ENCODE data around the gene CSK.
"Not testable (repeated sequence)": the region's sequence is repeated elsewhere in the genome, so short reads cannot be mapped to it uniquely, and the experiment has no call there.

The CSK gene

DNA sequence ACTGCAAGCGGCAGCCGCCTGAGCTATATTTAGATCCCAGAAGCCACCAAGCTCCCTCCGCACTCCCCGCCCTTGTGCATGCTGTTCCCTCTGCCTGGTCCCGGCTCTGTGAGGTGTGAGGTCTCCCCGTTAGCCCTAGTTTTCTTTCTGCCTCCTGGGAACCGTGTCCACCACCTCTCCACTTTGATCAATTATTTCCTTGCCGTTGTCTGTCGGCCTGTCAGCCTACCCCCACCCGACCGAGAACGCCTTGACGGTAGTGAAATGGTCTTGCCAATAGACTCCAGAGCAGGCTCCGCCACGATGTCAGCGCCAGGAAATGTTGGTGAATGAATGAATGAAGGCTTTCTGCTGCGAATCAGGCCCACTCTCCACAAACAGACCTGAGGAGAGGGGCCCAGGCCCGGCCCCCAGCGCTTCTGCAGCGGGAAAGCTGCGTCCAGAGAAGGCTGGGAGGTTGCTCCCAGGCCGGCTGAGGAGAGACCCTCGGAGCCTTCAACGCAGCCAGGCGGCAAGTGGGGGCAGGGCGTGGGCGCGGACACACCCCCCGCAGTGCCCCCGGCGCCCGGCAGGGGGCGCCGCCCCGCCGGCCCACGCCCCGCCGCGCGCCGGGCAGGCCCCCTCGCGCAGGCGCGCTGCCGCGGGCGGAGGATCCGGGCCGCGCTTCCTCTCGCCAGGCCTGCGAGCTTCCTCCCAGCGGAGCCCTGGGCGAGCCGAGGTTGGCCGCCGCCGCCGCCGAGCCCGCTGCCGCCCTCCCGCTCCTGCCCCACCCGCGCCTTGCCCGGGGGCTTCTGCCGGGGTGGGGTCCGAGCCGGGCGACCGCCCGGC lies at the start of gene CSK:
TSS of gene CSK (plus strand) at position 650 of the 828 bp plus-strand sequence. CDS start 16,218 bp downstream, outside the sequence.
- DNase-seq (ENCODE audit: low spot score) (peak; percentile 93), FAIRE-seq (no peak)

DNA sequence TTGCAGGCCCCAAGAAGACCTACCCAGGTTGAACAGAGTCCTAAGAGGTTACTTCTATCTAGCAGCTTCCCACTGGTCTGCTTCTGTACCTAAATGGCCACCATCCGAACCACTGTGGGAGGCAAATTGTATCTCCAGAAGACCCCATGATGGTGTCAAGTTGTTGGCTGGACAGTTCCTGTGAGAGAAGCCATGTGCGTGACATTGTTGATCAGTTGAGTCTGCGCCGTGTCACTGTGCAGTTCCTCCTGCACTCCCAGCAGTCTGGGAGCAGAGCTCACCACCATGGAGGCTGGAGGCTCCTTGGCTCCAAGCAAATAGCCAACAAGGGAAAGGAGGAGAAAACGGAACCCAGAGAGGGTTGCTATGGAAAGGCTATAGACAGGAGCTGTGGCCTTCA lies 49.0 kb upstream of the CSK start:
- FAIRE-seq (no peak), DNase-seq (ENCODE audit: low spot score) (no peak)

DNA sequence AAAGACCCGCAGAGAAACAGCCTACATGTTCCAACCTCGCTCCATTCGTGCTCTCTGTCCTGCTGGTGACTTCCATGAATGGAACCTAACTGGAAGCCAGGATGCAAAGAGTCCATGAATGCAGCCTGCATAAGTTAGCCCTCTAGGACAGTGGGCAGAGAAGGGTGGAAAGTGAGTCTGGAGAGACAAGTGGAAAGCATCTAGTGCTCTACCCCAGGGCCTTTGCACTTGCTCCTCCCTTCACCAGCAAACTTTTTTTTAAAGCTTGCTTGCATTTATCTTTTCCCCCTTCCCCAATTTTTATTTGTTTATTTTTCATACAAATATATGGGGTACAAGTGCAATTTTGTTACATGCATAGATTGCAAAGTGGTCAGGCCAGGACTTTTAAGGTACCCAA lies 48.6 kb upstream of the CSK start:
- no peak for FAIRE-seq
- no peak for DNase-seq (ENCODE audit: low spot score)

DNA sequence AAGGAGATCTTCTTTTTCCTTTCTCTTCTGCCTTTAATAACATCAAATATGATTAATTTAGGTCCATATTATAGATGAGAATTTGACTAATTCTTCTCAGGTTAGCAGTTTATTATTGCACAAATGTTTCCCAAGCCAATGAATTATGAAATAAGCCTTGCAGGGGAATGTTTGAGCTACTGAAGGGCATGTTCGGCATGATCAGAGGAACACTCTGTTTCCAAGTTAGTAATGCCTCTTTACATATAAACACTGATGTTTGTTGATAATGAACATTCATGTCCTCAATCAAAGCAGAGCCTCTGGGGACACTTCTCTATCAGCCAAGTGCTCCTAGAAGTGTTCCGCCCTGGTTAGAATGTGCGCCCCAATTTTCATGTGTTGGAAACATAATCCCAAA lies 46.6 kb upstream of the CSK start:
- FAIRE-seq (no peak), DNase-seq (ENCODE audit: low spot score) (no peak)

DNA sequence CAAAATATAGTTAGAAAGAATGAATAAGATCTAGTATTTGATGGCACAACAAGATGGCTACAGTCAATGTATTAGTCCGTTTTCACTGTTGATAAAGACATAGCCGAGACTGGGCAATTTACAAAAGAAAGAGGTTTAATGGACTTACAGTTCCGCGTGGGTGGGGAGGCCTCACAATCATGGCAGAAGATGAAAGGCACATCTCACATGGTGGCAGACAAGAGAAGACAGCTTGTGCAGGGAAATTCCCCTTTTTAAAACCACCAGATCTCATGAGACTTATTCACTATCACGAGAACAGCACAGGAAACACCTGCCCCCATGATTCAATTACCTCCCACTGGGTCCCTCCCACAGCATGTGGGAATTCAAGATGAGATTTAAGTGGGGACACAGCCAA lies 43.6 kb upstream of the CSK start:
- DNase-seq (ENCODE audit: low spot score); FAIRE-seq: not testable (repeated sequence)

DNA sequence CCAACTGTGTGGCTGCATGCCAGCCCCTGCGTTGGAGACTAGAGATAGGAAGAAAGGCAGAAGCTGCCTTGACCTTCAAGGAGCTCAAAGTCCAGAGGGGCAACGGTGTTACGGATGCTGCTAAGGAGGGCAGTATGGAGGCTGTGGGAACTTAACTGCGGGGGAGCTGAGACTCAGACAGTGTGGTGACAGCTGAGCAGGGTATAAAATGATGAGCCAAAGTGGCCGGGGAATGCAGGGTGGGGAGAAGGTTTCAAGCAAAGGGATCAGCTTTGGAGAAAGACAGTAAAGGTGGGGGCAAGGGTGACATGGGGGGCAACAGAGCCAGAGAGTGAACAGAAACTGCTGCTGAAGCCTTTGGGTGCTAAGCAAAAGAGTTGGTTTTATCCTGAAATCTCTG lies 39.5 kb upstream of the CSK start:
- DNase-seq (ENCODE audit: low spot score) (no peak), FAIRE-seq (no peak)

DNA sequence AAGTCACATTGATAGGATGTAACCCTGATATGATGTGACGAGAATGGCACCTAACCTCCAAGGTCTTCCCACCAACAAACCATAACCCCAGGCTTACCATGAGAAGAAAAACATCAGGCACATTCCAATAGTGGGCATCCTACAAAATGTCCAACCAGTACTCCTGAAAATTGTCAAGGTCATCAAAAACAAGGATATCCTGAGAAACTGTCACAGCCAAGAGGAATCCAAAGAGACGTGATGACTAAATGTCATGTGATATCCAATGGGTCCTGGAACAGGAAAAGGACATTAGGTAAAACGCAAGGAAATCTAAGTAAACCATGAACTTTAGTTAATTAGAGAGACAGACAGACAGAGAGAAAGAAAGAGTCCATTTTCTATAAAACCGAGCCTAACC lies 35.5 kb upstream of the CSK start:
- FAIRE-seq: no peak

DNA sequence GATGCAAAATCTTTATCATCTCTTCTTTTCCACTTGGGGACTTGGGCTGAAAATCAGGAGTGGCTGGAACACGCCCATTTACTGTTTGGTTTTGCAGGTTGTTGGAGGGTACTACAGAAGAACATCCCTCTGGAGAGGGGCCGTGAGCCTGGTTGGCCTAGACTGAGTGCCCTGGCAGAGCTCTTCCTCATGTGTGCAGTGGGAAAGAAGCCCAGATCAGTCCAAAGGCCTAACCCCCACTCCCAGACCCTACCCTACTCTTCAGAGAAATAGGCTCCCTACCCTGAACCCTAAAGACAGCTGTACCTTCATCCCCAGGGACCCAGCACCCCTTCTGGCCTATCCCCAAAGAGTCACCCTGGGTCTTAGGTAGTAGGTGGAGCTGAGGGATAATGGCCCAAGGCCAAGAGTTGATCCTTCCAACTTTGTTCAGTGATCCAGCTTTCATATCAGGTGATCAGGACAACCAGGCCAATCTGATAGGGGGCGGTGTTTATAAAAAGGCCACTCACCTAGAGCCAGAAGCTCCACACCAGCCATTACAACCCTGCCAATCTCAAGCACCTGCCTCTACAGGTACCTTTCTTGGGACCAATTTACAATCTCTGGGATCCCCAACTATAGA lies 33.4 kb upstream of the CSK start, which contains the start of gene CYP1A2:
TSS of gene CYP1A2 (plus strand) at position 524 of the 625 bp plus-strand sequence. CDS start 894 bp downstream, outside the sequence.
- FAIRE-seq (no peak), DNase-seq (ENCODE audit: low spot score) (no peak)

More for the DNA sequence above, 35.5 kb upstream of the CSK start:
- DNase-seq (ENCODE audit: low spot score): no peak

DNA sequence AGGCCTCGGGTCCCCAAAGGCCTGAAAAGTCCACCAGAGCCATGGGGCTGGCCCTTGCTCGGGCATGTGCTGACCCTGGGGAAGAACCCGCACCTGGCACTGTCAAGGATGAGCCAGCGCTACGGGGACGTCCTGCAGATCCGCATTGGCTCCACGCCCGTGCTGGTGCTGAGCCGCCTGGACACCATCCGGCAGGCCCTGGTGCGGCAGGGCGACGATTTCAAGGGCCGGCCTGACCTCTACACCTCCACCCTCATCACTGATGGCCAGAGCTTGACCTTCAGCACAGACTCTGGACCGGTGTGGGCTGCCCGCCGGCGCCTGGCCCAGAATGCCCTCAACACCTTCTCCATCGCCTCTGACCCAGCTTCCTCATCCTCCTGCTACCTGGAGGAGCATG lies 32.0 kb upstream of the CSK start:
- FAIRE-seq (no peak), DNase-seq (ENCODE audit: low spot score) (no peak)

DNA sequence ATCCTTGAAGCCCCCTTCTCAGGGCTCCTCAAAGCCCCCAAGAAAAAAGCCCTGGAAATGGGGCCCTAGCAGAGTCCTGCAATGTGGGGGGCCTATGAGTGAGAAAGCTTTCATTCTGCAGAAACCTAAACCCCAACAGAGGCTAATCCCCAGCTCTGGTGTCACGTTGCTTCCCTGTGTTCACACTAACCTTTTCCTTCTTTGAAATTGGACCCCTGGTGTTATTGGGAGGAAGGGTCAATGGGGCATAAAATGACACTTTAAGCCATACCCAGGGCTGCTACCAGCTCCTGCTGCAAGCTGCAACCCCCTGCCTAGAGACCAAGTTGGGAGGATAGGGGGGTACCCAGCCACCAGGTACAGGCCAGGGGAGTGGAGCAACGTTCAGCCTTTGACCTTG lies 31.1 kb upstream of the CSK start:
- FAIRE-seq (no peak), DNase-seq (ENCODE audit: low spot score) (no peak)

DNA sequence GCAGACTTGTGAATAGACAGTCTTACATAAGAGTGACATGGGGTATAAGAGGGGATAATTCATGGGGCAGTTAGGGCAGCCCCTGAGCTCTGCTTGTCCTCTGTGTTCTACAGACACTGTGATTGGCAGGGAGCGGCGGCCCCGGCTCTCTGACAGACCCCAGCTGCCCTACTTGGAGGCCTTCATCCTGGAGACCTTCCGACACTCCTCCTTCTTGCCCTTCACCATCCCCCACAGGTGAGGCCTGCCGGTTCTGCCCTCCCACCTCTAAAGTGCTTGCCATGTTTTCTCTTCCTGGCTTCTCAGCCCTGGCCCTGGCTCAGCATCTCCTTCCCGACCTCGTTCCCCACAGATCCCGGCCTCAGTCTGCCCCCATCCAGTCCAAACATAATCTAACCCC lies 29.9 kb upstream of the CSK start:
- no peak for DNase-seq (ENCODE audit: low spot score)
- no peak for FAIRE-seq

DNA sequence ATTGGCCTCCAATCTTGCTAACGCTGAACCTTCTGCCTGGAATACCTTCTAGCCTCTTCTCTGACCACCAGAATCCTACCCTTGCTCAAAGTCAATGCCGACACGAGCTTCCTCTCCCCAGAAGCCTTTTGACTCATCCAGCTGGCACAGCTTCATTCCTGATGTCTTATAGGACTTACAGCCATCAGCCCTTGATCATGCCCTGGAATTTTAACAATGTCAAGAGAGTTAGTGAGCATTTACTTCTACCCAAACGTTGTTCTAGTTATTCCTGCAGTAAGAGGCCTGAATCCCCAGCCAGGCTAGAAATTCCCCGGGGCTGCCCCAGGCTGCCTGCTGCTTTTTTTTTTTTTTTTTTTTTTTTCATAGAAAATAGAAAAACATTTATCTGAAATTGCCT lies 29.3 kb upstream of the CSK start:
- FAIRE-seq (no peak), DNase-seq (ENCODE audit: low spot score) (peak; percentile 24)

DNA sequence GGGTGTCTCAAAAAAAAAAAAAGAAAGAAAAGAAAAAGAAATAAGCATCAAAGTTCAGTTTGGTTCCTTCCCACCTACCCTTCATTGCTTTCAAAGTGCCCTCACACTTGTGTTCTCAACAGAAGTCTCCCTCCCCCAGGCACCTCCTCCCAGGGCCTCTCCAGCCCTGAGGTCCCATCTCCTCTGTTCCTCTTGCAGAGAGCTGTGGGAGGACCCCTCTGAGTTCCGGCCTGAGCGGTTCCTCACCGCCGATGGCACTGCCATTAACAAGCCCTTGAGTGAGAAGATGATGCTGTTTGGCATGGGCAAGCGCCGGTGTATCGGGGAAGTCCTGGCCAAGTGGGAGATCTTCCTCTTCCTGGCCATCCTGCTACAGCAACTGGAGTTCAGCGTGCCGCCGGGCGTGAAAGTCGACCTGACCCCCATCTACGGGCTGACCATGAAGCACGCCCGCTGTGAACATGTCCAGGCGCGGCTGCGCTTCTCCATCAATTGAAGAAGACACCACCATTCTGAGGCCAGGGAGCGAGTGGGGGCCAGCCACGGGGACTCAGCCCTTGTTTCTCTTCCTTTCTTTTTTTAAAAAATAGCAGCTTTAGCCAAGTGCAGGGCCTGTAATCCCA lies 27.2 kb upstream of the CSK start:
- DNase-seq (ENCODE audit: low spot score): no peak
- FAIRE-seq: no peak

DNA sequence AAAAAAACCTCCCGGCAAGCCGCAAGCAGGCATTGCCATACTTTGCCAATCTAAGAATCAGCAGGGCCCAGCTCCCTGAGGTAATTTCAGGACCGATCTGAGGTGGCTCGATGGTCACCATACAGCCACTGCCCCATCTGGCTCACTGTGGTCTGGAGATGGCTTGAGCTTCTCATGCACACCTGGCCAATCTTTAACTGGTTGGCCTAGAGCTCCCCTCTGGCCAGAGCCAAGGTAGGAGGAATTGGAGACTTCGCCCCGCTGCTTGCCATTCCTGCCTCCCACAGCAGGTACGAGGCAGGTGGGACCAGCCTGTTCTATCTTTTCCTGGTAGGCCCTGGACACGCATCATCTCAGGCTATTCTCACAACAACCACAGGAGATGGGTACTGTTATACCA lies 23.1 kb upstream of the CSK start:
- DNase-seq (ENCODE audit: low spot score): no peak
- FAIRE-seq: no peak

DNA sequence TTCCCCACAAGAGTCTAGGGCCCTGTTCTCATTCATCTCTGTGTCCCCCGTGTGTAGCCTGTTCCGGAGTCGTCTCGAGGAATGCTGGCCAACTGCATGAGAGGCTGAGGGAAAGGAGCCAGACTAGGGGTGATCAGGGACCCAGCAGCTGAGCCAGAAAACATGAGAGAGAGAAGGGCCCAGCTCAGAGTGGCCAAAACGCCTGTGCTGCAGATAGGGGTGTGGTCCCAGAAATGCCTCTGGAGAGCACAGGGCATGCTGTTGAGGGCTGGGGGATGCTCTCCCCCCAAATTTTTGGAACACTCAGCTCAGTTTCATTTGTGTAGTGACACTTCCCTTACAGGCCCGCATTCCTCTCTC lies 19.1 kb upstream of the CSK start:
- FAIRE-seq (no peak), DNase-seq (ENCODE audit: low spot score) (no peak)

DNA sequence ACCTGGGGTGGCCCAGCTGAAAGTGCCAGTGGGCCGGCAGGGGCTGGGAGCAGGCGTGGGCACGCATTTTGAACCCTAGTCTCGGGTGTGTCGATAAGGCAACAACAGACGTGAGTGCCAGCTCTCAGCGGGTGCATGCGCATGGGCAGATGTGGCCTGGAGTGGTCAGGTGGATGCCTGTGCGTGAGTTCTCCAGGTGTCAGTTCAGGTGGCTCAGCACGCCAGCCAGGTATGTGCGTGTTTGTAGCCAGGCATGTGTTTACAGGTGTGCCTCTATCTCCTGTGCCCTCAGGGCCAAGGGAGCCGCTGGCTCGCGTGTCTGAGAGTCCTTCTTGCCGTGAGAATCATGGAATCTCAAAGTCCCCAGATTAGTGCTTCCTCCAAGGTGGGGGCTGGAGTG lies 18.5 kb upstream of the CSK start:
- FAIRE-seq (no peak), DNase-seq (ENCODE audit: low spot score) (no peak)

DNA sequence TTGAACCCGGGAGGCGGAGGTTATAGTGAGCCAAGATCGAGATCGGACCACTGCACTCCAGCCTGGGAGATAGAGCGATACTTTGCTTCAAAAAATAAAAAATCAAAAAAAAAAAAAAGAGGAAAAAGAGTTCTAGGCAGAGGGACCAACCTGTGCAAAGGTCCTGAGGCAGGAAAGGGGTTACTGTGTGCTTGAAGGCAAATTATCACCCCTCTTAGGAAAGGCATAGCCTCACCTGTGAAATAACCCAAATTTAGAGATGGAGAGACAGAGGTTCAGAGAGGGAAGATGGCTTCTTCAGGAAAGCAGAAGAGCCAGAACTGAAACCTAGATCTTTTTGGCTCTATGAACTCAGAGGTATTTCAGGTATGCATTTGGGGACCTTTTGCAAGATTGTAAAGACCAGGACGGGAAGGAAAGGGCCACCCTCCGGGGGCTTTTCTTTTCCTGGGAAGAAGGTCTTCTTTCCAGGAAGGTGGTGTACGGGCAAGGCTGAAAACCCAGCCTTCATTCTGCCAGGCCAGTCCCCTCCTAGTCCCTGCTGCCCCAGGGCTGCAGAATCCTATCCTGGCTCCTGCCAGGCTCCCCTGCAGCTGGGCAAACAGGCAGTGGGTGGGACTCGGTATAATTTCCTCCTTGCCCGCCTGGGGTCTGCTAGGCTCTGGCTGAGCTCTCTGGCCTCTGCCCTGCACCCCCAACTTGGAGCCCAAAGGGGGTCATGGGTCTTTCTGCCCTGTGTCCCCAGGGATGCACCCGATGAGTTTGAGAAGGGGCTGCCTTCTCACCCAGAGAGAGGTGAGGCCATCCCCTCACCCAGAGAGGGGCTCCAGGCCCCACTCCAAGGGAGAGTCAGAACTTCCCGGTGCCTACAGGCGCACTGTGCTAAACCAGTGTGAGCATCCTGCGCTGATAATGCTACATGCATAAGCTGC lies 14.4 kb upstream of the CSK start:
- DNase-seq (ENCODE audit: low spot score) (no peak), FAIRE-seq (no peak)

DNA sequence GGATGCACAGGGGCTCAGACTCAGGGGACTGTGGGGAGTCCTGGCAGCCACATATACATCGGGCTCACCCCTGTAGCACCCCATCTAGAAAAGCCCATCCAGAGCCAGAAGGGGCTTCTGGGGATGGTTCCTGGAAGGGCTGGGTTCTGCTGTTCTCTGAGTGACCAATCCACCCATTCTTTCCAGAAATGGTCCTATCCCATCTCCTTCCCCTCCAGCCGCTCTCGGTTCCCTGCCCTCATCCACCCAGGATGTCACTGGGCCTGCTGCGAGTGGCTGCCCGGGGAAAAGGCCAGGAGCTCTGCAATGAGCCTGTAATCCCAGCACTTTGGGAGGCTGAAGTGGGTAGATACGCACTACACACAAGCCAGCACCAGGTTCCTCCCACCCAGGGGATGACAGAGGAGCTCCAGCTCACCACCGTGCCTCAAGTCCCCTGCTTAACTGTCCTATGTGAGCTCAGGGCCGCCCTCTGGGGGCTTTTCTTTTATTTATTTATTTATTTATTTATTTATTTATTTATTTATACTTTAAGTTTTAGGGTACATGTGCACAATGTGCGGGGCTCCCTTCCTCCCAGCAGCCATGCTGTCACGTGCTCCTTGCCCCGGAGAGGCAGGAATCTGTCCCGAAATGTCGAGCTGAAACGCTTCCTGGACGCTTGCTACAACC lies 13.6 kb upstream of the CSK start:
- DNase-seq (ENCODE audit: low spot score) (no peak), FAIRE-seq (no peak)

DNA sequence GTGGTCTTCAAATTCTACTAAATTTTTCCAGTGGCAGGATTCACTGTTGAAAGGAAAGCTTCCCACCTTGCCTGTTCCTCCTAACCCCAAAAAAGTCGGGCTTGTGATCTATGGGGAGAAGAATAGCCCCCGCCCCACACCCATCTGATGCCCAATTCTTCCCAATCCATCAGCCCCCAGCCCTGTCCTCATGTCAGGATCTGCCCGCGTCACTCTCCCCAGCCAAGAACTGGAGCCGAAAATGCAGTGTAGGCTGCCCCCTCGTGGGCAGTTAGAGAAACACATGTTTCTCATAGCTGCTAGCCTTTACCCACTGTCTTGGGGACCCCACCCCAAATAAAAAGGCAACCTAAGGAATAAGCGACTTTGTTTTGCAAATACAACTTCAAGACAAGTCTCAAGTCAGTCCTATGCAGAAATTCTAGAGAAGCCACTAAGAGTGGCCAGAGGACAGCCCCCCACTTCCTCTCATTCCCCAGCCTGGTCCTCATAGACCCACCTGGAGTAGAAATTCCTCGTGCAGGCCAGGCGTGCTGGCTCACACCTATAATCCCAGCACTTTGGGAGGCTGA lies 13.0 kb upstream of the CSK start:
- FAIRE-seq (no peak), DNase-seq (ENCODE audit: low spot score) (peak; percentile 74)

DNA sequence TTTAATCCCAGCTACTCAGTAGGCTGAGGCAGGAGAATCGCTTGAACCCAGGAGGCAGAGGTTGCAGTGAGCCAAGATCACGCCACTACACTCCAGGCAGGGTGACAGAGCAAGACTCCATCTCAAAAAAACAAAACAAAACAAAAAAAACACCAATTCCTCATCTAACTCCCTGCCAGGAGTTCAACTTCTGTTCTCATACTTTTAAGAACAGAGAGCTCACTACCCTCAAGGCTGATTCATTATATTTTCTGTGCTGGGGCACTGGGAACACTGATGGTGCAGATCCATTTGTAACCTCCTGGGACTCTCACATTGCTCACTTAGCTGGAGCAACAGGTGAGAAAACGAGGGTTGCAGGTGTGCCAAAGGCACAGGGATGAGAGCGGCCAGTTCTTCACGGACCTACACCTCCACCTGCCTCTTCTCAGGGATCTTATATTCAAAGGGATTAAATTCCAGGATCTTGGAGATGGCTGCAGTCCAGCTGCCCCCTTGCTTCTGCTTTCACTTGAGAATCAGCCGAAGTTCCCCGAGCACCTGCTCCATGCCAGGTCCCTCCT lies 12.3 kb upstream of the CSK start:
- FAIRE-seq (no peak), DNase-seq (ENCODE audit: low spot score) (no peak)
